ENCODE measurements around the gene CARS1. TPM values are rescaled to one million over a fixed set of nuclear protein-coding genes. Genes with fewer than 3 reads are reported as not detected.

The CARS1 gene
- total RNA-seq, 6 experiments from 2014 or later, result 51.2 to 64.3 (median 56.1) TPM

GRCh38 chr11:3026803-3027202, 30.4 kb downstream of the CARS1 start:
- no peak for DNase-seq
- Mint-ChIP-seq H3K36me3 (ENCODE audit: low read depth) (peaks cover 42% of the 10 kb centered on the region), H3K27ac (no peak overlapping the region), H3K9me3 (no peaks in the 10 kb centered on the region), H3K4me1 (ENCODE audit: low read depth) (peaks cover 23% of the 10 kb centered on the region), H3K27me3 (ENCODE audit: insufficient read depth) (no peaks in the 10 kb centered on the region), H3K4me3 (no peak overlapping the region)
- TF ChIP-seq CTCF (IDR thresholded peaks at IDR 0.05), result no peak

- peak overlapping the region; percentile 85 for H3K27ac Mint-ChIP-seq
- DNase-seq, result peak; percentile 63
- peak overlapping the region; percentile 18; the same call in 1 of the 2 replicates for H3K4me3 Mint-ChIP-seq
- peaks cover 28% of the 10 kb centered on the region for H3K36me3 Mint-ChIP-seq (ENCODE audit: low read depth)
- no peaks in the 10 kb centered on the region for H3K27me3 Mint-ChIP-seq (ENCODE audit: insufficient read depth)
- TF ChIP-seq CTCF (IDR thresholded peaks at IDR 0.05), result peak; percentile 13; the same call in 1 of the 2 replicates
- H3K4me1 Mint-ChIP-seq (ENCODE audit: low read depth), result peaks cover 24% of the 10 kb centered on the region
- no peaks in the 10 kb centered on the region for H3K9me3 Mint-ChIP-seq
Measured at GRCh38 chr11:3022982-3023381, 34.2 kb downstream of the CARS1 start.

GRCh38 chr11:3022300-3022967, 34.8 kb downstream of the CARS1 start:
- TF ChIP-seq CTCF (IDR thresholded peaks at IDR 0.05), result no peak
- peak; percentile 58 for DNase-seq
- Mint-ChIP-seq H3K27me3 (ENCODE audit: insufficient read depth) (no peaks in the 10 kb centered on the region), H3K4me3 (peak overlapping the region; percentile 18; the same call in 1 of the 2 replicates), H3K27ac (peak overlapping the region; percentile 85), H3K4me1 (ENCODE audit: low read depth) (peaks cover 24% of the 10 kb centered on the region), H3K36me3 (ENCODE audit: low read depth) (peaks cover 31% of the 10 kb centered on the region), H3K9me3 (no peaks in the 10 kb centered on the region)

GRCh38 chr11:3021125-3021524, 36.1 kb downstream of the CARS1 start:
- no peak overlapping the region for H3K4me3 Mint-ChIP-seq
- TF ChIP-seq CTCF (IDR thresholded peaks at IDR 0.05), result peak; percentile 74
- H3K4me1 Mint-ChIP-seq (ENCODE audit: low read depth), result peaks cover 24% of the 10 kb centered on the region
- no peak overlapping the region for H3K27ac Mint-ChIP-seq
- H3K36me3 Mint-ChIP-seq (ENCODE audit: low read depth), result peaks cover 42% of the 10 kb centered on the region
- H3K27me3 Mint-ChIP-seq (ENCODE audit: insufficient read depth), result no peaks in the 10 kb centered on the region
- no peaks in the 10 kb centered on the region for H3K9me3 Mint-ChIP-seq
- peak; percentile 13 for DNase-seq

GRCh38 chr11:3020011-3020410, 37.2 kb downstream of the CARS1 start:
- Mint-ChIP-seq H3K4me3 (no peak overlapping the region), H3K36me3 (ENCODE audit: low read depth) (peaks cover 38% of the 10 kb centered on the region), H3K4me1 (ENCODE audit: low read depth) (peaks cover 24% of the 10 kb centered on the region), H3K27ac (no peak overlapping the region), H3K9me3 (no peaks in the 10 kb centered on the region), H3K27me3 (ENCODE audit: insufficient read depth) (no peaks in the 10 kb centered on the region)
- no peak for DNase-seq
- no peak for TF ChIP-seq CTCF (IDR thresholded peaks at IDR 0.05)
